Endodermal cell (in vitro differentiated cells): ENCODE results near the gene ZNF672. TPM values are rescaled to one million over a fixed set of nuclear protein-coding genes. Genes with fewer than 3 reads are reported as not detected.
"Not testable (repeated sequence)": the region's sequence is repeated elsewhere in the genome, so short reads cannot be mapped to it uniquely, and the experiment has no call there.

Experiments
- DNase-seq: peaks from one replicate; pipeline ENCODE4 v3.0.0-alpha.2; 2017
- H3K27ac ChIP-seq: 2 replicates; pipeline ENCODE4 v1.5.1; 2013; ENCODE audit warnings: mild to moderate bottlenecking, low read depth, low read length, moderate library complexity
- H3K27me3 ChIP-seq: 2 replicates; pipeline ENCODE4 v1.6.1; 2013; ENCODE audit warnings: mild to moderate bottlenecking, low read length, moderate library complexity; ENCODE audit not compliant: insufficient read depth, control insufficient read depth, poor library complexity, severe bottlenecking
- H3K36me3 ChIP-seq: 2 replicates; pipeline ENCODE4 v1.7.0; 2013; ENCODE audit warnings: mild to moderate bottlenecking, low read length, moderate library complexity; ENCODE audit not compliant: control insufficient read depth, insufficient read depth
- H3K4me1 ChIP-seq: one replicate; pipeline ENCODE4 v1.7.0; 2013; ENCODE audit warnings: low read length; ENCODE audit not compliant: control insufficient read depth, insufficient read depth
- H3K4me3 ChIP-seq: 2 replicates; pipeline ENCODE4 v1.5.1; 2013; ENCODE audit warnings: mild to moderate bottlenecking, low read length, moderate library complexity
- H3K9ac ChIP-seq: 2 replicates; pipeline ENCODE4 v1.6.1; 2013; ENCODE audit warnings: mild to moderate bottlenecking, low read length, moderate library complexity; ENCODE audit not compliant: poor library complexity, severe bottlenecking; ENCODE audit errors: extremely low read depth
- H3K9me3 ChIP-seq: 2 replicates; pipeline ENCODE4 v1.6.1; 2013; ENCODE audit warnings: mild to moderate bottlenecking, low read length, moderate library complexity; ENCODE audit not compliant: control insufficient read depth
- H3K27ac Mint-ChIP-seq: 2 replicates; pipeline ENCODE4 v1.8.0; 2020; ENCODE audit warnings: mixed read lengths
- H3K27me3 Mint-ChIP-seq: 2 replicates; pipeline ENCODE4 v1.8.0; 2021; ENCODE audit warnings: mild to moderate bottlenecking, mixed read lengths; ENCODE audit not compliant: insufficient read depth
- H3K36me3 Mint-ChIP-seq: 2 replicates; pipeline ENCODE4 v1.8.0; 2020; ENCODE audit warnings: low read depth, mixed read lengths
- H3K4me1 Mint-ChIP-seq: 2 replicates; pipeline ENCODE4 v1.8.0; 2020; ENCODE audit warnings: mixed read lengths
- H3K4me3 Mint-ChIP-seq: 2 replicates; pipeline ENCODE4 v1.8.0; 2020; ENCODE audit warnings: mild to moderate bottlenecking, moderate library complexity, mixed read lengths
- H3K9me3 Mint-ChIP-seq: 2 replicates; pipeline ENCODE4 v1.8.0; 2020; ENCODE audit warnings: mild to moderate bottlenecking, mixed read lengths
- WGBS, 2 experiments: methylation state at CpG; one replicate each; pipeline versions ENCODE4 v1.1.5 to v1.1.7; 2013; ENCODE audit warnings: missing lambda C conversion rate in 2 of 2, mixed read lengths in 1 of 2; ENCODE audit not compliant: insufficient coverage in 1 of 2, insufficient read length in 1 of 2; 5-methylcytosine and 5-hydroxymethylcytosine counted together
- total RNA-seq, 2 donors: library from RNA; stranded (reverse); fragmentation: NEBNext Ultra II Directional in 1 of 2; extraction: Animal tissue kit (Norgen Biotek cat#: 25700) in 1 of 2; gene quantifications; 2 replicates in 1 of 2; 3 replicates in 1 of 2; pipeline ENCODE4 v1.2.1, GENCODE V29; 2021
- TF ChIP-seq, protein P1 (sequence below): fragments of 200-600 bp; sonication (generic); conservative IDR thresholded peaks from 2 replicates; pipeline ENCODE4 v1.5.0; 2021; ENCODE audit warnings: antibody characterized with exemption, mild to moderate bottlenecking

Gene ZNF672
- total RNA-seq, 2 donors from 2014 or later: 33.6 to 40.5 TPM

DNA sequence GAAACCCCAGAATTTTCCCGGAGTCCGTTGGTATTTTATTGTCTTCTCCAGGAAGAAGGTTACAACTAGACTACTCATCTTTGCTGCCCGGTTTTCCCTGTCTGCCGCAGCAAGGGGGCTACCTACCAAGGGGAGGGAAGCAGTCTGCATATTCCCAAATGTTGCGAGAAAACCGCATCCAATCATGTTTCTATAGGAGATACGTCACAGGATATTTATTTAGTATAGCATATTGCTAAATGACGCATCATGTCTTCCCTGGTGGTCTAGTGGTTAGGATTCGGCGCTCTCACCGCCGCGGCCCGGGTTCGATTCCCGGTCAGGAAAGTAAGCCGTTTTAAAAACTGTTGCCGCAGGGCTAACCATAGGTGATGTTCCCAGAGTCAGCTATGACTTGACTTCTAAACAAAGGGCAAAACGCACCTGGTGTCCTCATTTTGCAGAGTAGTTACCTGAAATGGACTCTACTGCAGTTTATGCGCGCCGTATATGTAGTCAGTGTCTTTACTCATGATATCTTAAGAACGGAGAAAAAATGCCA, 36.0 kb downstream of the ZNF672 start:
- Mint-ChIP-seq H3K27me3 (peaks cover 5% of the 10 kb centered on the region), H3K36me3 (no peaks in the 10 kb centered on the region), H3K4me1 (peaks cover 2% of the 10 kb centered on the region), H3K4me3 (peak overlapping the region; percentile 94), H3K9me3 (no peaks in the 10 kb centered on the region), H3K27ac (peak overlapping the region; percentile 99)
- Histone ChIP-seq H3K4me1 (no peaks in the 10 kb centered on the region), H3K36me3 (no peaks in the 10 kb centered on the region), H3K27ac (peak overlapping the region; percentile 93), H3K9me3 (no peaks in the 10 kb centered on the region), H3K9ac (peak overlapping the region; percentile 95), H3K27me3 (no peaks in the 10 kb centered on the region), H3K4me3 (peak overlapping the region; percentile 99)
- peak; percentile 95 for DNase-seq
- WGBS, 2 experiments: 5 to 7% methylated on average over 21 to 23 of the region's 23 CpGs
- TF ChIP-seq, protein P1, sequence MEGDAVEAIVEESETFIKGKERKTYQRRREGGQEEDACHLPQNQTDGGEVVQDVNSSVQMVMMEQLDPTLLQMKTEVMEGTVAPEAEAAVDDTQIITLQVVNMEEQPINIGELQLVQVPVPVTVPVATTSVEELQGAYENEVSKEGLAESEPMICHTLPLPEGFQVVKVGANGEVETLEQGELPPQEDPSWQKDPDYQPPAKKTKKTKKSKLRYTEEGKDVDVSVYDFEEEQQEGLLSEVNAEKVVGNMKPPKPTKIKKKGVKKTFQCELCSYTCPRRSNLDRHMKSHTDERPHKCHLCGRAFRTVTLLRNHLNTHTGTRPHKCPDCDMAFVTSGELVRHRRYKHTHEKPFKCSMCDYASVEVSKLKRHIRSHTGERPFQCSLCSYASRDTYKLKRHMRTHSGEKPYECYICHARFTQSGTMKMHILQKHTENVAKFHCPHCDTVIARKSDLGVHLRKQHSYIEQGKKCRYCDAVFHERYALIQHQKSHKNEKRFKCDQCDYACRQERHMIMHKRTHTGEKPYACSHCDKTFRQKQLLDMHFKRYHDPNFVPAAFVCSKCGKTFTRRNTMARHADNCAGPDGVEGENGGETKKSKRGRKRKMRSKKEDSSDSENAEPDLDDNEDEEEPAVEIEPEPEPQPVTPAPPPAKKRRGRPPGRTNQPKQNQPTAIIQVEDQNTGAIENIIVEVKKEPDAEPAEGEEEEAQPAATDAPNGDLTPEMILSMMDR: no peak

DNA sequence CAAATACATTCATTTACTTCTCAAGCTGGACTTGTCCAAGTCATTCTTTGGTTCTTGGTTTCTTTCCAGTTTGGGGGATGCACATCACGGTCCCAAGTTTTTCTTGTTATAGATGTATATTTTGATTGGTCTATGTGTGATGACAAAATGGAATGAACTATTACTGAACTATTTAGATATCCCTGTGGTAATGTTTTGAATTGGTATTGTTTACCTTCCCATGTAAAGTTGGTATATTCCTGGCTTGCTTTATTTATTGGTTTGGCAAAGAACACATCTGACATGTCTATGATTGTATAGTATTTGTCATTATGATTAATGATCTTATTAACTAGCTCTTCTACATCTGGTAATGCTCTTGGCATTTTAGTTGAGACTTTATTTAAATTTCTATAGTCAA, 43.2 kb downstream of the ZNF672 start:
- TF ChIP-seq, protein P1: no peak
- Mint-ChIP-seq H3K9me3 (no peaks in the 10 kb centered on the region), H3K27ac (no peak overlapping the region)

DNA sequence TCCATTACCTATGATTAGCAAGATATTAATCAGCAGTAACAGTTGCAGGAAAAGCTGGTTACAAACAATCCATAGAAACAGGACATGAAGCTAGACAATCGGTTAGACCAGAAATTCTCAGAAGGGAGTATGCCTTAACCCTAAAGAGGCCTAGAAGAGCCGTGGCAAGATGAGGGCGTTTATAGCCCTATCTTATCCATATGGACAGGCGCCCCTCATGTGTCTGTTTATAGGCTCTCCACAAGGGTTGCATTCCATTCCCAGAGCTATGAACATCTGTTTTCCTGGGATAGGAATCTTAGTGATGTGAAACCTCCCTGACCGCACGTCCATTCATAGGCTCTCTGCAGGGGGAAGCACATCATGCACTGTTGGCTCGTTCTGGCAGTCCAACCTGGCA, 44.4 kb downstream of the ZNF672 start:
- not testable (repeated sequence) for H3K9me3 Mint-ChIP-seq, H3K36me3 Mint-ChIP-seq, H3K27ac ChIP-seq, H3K9me3 ChIP-seq, DNase-seq, H3K4me1 ChIP-seq, H3K4me3 Mint-ChIP-seq, H3K9ac ChIP-seq, H3K36me3 ChIP-seq, H3K27ac Mint-ChIP-seq, H3K4me3 ChIP-seq
- Mint-ChIP-seq H3K4me1 (peaks cover 10% of the 10 kb centered on the region), H3K27me3 (peaks cover 15% of the 10 kb centered on the region)
- 80 to 94% methylated on average over 1 to 6 of the region's 7 CpGs for WGBS, 2 experiments
- peaks cover 19% of the 10 kb centered on the region for H3K27me3 ChIP-seq

More for the DNA sequence above, 43.2 kb downstream of the ZNF672 start:
- 76% methylated on average over 1 of the region's 1 CpG; no CpG with 5 or more reads in 1 of the 2 experiments for WGBS, 2 experiments
- Histone ChIP-seq H3K9ac (no peak overlapping the region), H3K27me3 (peaks cover 19% of the 10 kb centered on the region), H3K27ac (no peak overlapping the region), H3K4me3 (no peak overlapping the region), H3K36me3 (no peaks in the 10 kb centered on the region), H3K4me1 (no peaks in the 10 kb centered on the region), H3K9me3 (no peaks in the 10 kb centered on the region)
- Mint-ChIP-seq H3K4me3 (no peak overlapping the region), H3K4me1 (peaks cover 4% of the 10 kb centered on the region), H3K36me3 (no peaks in the 10 kb centered on the region), H3K27me3 (peaks cover 15% of the 10 kb centered on the region)
- DNase-seq: no peak
